Transverse colon (tissue), 4 donors: Measurements from ENCODE around the gene C5AR2.

Source experiments
- CTCF ChIP-seq, 5 experiments: fragments of 200-600 bp in 3 of 5; fragments of 450-650 bp in 2 of 5; sonication (generic) in 3 of 5; IDR thresholded peaks; 1 replicate in 2 of 5; 2 replicates in 3 of 5; pipeline ENCODE4 v1.5.1; 2016 to 2017; ENCODE audit warnings: antibody characterized with exemption in 5 of 5, inconsistent platforms in 3 of 5, mild to moderate bottlenecking in 2 of 5, moderate library complexity in 1 of 5
- EP300 ChIP-seq: sonication (generic); formaldehyde crosslinking; IDR thresholded peaks from one replicate; pipeline ENCODE4 v1.6.1; 2017; ENCODE audit warnings: antibody characterized with exemption, low read depth
- POLR2AphosphoS5 ChIP-seq, 3 donors: sonication (generic); formaldehyde crosslinking; IDR thresholded peaks; one replicate each; pipeline ENCODE4 v1.6.1; 2016; ENCODE audit warnings: antibody characterized with exemption in 3 of 3

- TF ChIP-seq POLR2AphosphoS5 (IDR thresholded peaks at IDR 0.05) (no peak), CTCF (IDR thresholded peaks at IDR 0.05) (peak; percentile 85 to 97 (median 92)), EP300 (no peak)
Observed at GRCh38 chr19:47284324-47284899, 47.6 kb upstream of the C5AR2 start.
